Kidney tubule cell (primary cell): ENCODE measurements around the gene SELE.
"Not testable (repeated sequence)": the region's sequence is repeated elsewhere in the genome, so short reads cannot be mapped to it uniquely, and the experiment has no call there.

Experiments used
- DNase-seq: peaks from one replicate; pipeline ENCODE4 v3.0.0-alpha.2; 2018; ENCODE audit warnings: low spot score

The SELE gene

GRCh38 chr1:169723763-169724162 is 10.1 kb downstream of the SELE start:
- DNase-seq: no peak

GRCh38 chr1:169722779-169723178 is 11.1 kb downstream of the SELE start:
- no peak for DNase-seq

DNA sequence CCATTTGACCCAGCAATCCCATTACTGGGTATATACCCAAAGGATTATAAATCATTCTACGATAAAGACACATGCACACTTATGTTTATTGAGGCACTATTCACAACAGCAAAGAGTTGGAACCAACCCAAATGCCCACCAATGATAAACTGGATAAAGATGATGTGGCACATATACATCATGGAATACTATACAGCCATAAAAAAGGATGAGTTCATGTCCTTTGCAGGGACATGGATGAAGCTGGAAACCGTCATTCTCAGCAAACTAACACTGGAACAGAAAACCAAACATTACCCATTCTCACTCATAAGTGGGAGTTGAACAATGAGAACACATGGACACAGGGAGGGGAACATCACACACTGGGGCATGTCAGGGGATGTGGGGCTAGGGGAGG is 18.8 kb downstream of the SELE start:
- DNase-seq: not testable (repeated sequence)

- DNase-seq: not testable (repeated sequence)
Measured at GRCh38 chr1:169713090-169713489, 20.8 kb downstream of the SELE start.

DNA sequence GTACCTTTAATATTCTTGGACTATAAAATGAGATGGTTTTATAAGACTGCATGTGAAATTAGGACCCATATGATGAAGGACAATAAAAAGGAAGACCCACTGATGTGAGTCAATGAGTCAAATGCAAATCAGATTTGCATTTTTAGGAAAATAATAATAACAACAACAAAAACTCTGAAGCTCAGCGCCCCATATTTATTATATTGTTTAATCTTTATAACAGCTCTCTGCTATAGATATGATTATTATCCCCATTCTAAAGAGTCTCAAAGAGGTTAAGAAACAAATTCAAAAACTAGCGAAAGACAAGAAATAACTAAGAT is 21.6 kb downstream of the SELE start:
- no peak for DNase-seq

DNA sequence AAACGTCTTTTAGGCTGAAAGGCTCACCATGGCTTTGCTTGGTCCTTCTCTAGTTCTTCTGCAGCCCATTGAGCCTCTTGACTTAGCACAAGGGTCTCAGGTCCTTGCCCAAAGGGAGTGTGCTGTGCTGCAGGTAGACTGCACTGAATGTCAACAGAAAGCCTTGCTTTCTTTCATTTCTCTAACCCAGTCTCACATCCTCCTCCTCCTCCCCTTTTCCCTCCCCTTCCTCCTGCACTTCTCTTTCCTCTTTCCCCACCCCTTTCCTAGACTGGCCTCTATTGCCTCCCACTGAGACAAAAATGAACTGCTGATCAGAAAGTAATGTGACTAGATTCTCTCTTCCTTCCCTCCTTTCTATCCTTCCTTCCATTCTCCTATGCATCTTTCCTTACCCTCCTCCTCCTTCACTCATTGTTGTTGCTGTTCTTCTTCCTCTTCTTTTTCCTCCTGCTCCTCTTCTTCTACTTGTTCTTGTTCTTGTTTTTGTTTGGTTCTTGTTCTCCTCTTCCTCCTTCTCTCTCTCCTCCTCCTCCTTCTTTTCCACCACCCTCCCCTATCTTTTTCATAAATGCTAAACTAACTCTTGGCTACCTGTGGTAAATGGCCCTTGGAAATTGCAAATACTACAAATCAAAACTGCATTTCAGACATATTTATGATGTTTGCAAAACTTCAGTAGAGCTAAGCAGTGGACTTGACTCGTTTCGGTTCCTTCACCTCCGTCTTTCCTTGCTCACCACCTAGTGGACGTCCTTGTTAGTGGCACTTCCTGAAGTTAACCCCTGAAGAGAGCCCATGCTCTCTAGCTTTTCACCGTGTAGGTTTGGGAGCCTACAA is 22.2 kb downstream of the SELE start, which contains the start of gene SELL:
Gene SELL, minus strand, starts transcription at position 152 of the 840 bp plus-strand sequence. Its CDS starts 122 bp downstream, at position 30.
- peak; percentile 76 for DNase-seq

DNA sequence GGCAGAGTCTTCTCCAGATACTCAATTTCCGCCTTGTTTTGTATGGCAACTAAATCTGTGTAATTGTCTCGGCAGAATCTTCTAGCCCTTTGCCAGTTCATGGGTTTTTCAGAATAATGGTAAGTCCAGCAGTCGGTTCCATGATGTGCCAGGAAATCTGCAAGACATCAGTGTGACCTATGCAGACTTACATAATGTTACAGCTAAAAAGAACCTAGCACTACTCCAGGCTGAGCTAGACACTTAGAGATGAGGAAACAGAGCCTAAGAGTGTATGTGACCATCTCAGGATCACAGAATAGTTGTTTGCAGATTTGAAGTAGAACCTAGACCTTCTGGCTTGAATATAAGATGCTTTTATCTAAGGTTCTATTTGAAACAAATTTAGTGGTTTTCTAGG is 25.2 kb downstream of the SELE start:
- no peak for DNase-seq

- no peak for DNase-seq
Measured at GRCh38 chr1:169707912-169708604, 25.8 kb downstream of the SELE start.

GRCh38 chr1:169704797-169705196 is 29.1 kb downstream of the SELE start:
- no peak for DNase-seq

DNA sequence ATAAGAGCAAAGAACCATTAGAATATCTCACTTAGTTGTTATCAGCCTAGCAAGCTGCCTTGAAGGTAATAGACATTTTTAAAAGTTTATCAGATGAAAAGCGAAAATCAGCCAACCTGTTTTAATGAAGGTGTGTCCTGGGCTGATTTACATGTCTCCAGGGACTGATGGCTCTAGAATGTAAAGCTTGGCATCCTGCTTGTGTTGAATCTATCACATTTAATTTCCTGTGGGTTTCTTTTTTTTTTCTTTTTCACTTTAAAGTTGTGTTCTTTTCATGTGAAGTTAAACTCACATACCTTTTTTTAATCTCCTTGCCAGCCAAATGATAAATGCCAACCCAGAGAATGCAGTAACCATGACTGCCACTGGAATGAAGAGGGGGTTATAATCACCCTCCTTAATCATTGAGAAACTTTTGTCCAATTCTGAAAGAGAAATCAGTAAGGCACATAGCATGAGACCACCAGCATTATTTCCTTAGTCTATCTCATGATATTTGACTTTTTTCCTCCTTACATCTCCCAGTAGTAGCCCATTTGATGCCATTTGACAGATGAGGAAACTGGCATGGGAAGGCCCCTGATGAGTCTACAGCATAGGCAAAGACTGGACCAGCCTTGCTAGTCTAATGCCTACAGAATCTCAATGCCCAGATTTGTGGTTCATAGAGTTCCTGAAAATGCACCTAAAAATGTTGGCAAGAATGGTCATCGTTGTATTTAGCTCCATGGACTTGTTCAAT is 32.4 kb downstream of the SELE start:
- DNase-seq: no peak

- no peak for DNase-seq
Measured at GRCh38 chr1:169699707-169700106, 34.2 kb downstream of the SELE start.

DNA sequence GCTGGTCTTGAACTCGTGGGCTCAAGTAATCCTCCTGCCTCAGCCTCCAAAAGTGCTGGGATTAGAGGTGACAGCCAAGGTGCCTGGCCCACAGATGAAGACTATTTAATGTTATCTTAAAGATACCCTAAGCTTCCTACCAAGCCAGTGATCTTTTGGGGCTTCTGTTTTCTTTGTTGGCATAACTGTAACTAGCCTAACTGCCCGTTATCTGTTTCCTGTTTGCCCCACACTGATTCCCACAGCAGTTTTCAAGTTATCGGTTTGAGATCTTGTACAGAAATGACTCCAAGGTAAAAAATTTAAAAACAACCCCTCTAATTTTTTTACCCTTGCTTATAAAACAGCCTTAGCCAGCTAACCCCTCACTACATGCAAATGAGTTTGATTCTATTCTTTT is 34.9 kb downstream of the SELE start:
- DNase-seq: no peak

DNA sequence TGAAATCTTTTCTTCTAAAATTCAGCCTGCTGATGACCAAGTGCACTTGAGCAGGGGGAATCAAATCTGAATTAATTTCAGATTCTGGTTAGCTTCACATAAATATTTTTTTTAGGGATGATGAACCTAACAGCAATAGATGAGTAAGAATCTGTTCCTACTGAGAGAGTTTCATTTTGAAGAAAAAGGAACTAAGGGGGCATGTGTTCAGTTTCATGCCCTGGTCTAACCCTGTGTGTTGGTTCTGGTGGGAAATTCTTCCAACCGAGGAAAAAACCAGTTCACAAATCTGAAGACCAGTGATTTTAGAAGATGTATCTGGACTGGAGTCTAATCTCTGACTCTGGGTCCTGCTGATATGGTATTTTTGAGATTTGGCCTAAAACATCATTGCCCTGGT is 36.1 kb downstream of the SELE start:
- DNase-seq: no peak

- DNase-seq: peak; percentile 66
Measured at GRCh38 chr1:169696273-169697100, 37.4 kb downstream of the SELE start.

DNA sequence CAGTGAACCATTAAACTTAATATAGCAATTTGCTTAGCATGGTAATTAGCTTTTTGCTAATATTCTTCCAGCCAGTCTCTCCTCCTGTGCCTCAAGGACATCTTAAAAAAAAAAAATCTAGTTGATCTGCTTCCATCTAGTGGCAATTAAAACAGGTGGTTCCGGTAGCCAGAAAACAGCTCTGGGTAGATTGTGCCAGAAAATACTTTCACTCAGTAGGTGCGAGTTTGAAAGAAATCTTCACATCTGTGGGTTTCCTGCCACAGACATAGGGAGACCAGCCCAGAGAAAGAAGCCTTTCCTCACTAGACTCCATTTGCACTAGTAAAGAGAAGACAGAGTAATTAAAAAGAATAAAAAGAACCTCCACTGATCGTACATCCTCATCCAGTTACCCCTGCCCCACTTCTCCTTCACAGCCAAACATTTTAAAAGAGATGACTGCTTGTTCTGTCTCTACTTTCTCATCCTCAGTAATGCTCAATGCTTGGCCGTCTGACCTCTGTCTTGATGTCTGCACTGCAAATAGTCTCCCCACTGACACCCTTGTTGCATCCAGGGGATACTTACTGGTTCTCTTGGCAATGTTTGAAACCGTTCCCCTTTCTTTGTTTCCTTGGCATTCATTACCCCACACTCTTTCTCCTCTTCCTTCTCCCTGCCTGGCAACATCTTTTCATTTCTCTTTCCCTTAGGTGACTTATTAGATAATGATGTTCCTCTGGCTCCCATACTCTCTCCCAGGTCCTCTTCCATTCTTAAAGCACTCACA is 39.4 kb downstream of the SELE start:
- no peak for DNase-seq

DNA sequence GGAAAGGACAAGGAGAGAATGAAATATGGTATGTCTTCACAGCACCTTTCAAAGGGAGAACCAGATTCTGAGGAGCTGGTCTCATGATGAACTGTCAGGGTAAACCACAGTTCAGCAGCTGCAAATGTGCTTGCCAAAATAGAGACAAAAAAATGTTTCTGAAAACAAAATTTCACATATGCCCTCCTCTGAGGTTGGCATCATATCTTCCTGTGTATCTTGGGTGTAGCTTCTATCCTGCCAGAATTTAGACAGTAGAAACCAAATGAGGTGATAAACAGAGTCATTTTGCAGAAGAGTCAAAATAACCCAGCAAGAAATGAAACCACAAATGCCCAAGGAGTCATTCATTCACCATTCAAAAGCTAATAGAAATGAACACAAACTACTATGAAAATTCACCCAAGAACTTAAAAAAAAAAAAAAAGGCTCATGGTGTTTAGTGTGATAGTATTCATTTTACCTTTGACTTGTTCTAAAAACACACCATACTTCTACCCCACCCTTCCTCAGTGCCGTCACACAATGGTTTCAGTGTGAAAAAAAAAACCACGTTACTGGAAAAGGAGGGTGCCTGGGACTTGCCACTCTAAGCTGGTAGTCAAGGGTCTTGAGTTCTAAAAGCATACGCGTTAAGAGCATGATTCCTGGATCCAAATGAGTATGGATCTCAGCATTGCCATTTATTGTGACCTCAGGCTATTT is 41.0 kb downstream of the SELE start:
- no peak for DNase-seq

DNA sequence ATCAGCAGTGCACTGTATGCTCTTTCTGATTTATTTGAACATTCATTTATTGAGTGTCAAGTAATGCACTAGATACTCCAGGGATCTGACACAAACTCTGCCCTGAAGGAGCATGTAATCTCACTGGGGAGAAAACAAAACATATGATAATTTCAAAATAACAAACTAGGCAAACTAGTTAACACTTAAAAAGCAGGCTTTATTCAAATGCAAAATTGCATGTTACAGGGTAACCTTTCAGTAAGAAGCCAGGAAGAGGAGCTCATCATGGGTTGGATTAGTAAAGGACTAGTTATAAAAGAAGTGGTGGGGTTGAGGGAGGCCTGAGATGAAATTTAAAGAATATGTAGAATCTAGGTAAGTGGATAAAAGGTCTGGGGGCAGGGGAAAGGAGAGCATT is 43.4 kb downstream of the SELE start:
- DNase-seq: no peak

DNA sequence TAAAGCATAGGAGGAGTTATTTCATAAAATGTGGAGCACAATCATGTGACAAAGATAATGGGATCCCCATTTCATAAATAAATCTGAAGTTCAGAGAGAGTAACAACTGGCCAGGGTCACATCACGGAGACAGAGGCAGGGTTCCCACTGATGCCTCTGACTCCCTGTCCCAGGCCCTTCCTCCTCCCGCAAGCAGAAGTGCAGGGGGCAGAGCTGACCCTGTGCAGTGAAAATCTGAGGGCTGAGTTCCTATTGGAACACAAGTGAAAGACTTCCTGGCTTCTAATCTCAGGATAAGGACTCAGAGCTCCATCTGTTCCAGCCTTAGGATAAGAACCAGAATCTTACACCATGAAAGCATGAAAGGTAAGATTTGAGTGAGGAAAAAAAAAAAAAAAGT is 44.5 kb downstream of the SELE start:
- DNase-seq: no peak

- not testable (repeated sequence) for DNase-seq
Measured at GRCh38 chr1:169688377-169688776, 45.5 kb downstream of the SELE start.

- DNase-seq: peak; percentile 39
Measured at GRCh38 chr1:169683661-169684060, 50.2 kb downstream of the SELE start.
